Measurements from ENCODE around the gene ZNF784.

ZNF784 gene

GRCh38 chr19:55622242-55622969, 2.0 kb downstream of the ZNF784 start:
- in situ Hi-C loops (cut with MboI; ENCODE audit: low sequenced_read_pairs) = loop anchor here (10.0 kb wide), 1 partner anchor 108 kb away; no protein-coding TSS in a partner anchor

DNA sequence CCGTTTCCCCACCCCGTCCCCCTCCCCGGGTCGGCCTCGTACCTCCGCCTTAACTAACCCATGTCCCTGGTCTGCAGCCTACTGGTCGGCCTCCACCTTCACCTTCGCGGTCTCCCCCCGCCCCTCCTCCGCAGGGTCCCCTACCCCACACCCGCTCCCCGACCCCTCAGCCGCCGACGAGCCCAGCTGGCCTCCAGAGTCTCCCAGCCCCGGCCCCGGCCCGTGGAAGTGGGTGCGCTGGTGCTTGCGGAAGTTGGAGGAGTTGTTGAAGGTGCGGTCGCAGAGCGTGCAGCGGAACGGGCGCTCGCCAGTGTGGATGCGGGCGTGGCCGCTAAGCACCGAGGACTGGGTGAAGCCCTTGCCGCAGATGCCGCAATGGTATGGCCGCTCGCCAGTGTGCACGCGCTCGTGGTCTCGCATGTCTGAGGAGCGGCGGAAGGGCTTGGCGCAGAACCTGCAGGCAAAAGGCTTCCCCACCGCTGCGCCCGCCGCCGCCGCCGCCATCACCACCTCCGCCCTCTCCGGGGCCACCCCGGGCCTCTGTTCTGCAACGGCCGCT, 2.6 kb downstream of the ZNF784 start:
- in situ Hi-C loops (cut with MboI; ENCODE audit: low sequenced_read_pairs) = loop anchor here (10.0 kb wide), 1 partner anchor 107 kb away; no protein-coding TSS in a partner anchor

GRCh38 chr19:55621205-55621672, 3.1 kb downstream of the ZNF784 start:
- in situ Hi-C loops (cut with MboI; ENCODE audit: low sequenced_read_pairs) = loop anchor here (10.0 kb wide), 1 partner anchor 106 kb away; no protein-coding TSS in a partner anchor

- in situ Hi-C loops (cut with MboI; ENCODE audit: low sequenced_read_pairs) = loop anchor here (10.0 kb wide), 1 partner anchor 106 kb away; no protein-coding TSS in a partner anchor
Observed at GRCh38 chr19:55620410-55621204, 3.8 kb downstream of the ZNF784 start.

DNA sequence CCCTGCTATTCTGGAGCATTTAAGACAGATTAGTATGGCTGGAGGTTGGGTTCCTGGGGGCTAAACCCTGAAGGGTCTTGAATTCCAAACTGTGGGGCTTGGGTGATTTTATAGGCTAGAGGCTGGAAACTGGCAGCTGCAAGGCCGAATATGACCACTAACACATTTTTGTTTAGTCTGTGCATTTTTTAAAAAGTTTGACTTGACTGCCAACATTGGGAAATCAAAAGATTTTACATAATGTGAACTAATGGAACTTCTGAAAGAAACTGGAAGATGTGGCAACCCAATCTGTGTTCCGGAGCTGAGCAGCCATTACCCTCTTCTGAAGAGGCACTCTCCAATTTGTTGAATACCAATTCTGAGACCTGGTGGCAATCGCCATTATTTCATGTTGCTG, 5.1 kb downstream of the ZNF784 start:
- in situ Hi-C loops (cut with MboI; ENCODE audit: low sequenced_read_pairs) = no loop called here

DNA sequence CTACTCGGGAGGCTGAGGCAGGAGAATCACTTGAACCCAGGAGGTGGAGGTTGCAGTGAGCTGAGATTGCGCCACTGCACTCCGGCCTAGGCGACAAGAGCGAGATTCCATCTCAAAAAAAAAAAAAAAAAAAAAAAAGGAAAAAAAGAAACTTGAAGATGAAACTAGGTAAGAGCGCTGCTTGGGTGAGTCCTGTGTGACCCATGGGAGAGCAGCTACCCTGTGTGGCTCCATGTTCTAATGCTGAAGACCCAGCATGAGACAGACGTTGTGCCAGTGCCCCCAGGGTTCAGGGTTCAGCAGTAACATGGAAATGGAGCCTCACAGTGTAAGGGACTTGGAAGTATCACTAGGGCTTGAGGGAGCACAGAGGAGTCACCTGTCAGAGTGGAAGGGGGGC, 5.9 kb downstream of the ZNF784 start:
- in situ Hi-C loops (cut with MboI; ENCODE audit: low sequenced_read_pairs) = no loop called here

DNA sequence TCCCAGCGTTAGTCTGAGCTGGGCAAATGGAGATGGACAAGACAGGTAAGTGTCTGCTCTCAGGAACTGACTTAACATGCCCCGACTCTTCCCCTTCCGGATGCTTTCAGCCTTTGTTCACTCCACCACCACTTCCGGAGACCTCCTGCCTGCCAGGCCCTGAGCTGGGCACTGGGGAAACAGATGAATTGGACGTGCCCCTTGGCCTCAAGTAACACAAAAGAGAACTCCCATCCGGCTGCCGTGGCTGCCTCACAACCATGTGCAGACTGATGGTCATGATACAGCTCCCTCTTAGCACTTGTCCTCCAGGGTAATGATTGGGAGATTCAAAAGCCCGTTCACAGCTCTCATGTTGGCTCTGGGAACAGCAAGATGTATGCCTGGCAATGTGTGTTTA, 6.9 kb downstream of the ZNF784 start:
- in situ Hi-C loops (cut with MboI; ENCODE audit: low sequenced_read_pairs) = no loop called here

GRCh38 chr19:55616395-55616875, 7.9 kb downstream of the ZNF784 start:
- in situ Hi-C loops (cut with MboI; ENCODE audit: low sequenced_read_pairs) = no loop called here

GRCh38 chr19:55615543-55616394, 8.6 kb downstream of the ZNF784 start:
- in situ Hi-C loops (cut with MboI; ENCODE audit: low sequenced_read_pairs) = no loop called here

DNA sequence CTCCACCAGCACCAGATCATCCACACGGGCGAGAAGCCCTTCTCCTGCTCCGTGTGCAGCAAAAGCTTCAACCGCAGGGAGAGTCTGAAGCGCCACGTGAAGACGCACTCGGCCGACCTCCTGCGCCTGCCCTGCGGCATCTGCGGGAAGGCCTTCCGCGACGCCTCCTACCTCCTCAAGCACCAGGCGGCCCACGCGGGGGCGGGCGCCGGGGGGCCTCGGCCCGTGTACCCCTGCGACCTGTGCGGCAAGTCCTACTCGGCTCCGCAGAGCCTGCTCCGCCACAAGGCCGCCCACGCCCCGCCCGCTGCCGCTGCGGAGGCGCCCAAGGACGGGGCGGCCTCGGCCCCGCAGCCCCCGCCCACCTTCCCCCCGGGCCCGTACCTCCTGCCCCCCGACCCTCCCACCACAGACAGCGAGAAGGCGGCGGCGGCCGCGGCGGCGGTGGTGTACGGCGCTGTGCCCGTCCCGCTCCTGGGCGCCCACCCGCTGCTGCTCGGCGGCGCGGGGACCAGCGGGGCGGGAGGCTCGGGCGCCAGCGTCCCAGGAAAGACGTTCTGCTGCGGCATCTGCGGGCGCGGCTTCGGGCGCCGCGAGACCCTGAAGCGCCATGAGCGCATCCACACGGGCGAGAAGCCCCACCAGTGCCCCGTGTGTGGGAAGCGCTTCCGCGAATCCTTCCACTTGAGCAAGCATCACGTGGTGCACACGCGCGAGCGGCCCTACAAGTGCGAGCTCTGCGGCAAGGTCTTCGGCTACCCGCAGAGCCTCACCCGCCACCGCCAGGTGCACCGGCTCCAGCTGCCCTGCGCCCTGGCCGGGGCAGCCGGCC, 9.4 kb downstream of the ZNF784 start:
- in situ Hi-C loops (cut with MboI; ENCODE audit: low sequenced_read_pairs) = no loop called here

GRCh38 chr19:55613930-55614710, 10.2 kb downstream of the ZNF784 start:
- in situ Hi-C loops (cut with MboI; ENCODE audit: low sequenced_read_pairs) = no loop called here

DNA sequence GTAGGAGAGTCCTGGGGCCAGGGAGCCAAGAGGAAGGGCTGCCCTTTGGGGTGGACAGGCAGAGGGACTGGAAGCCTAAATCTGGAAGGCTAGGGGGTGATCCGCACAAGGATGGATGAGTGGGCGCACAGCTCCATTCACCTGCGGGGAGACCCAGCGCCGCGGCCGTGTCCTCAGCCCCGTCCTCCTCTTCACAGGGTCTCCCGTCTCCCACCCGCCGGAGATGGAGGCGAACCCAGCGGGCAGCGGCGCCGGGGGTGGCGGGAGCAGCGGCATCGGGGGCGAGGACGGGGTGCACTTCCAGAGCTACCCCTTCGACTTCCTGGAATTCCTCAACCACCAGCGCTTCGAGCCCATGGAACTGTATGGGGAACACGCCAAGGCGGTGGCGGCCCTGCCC, 11.0 kb downstream of the ZNF784 start:
- in situ Hi-C loops (cut with MboI; ENCODE audit: low sequenced_read_pairs) = no loop called here

- in situ Hi-C loops (cut with MboI; ENCODE audit: low sequenced_read_pairs) = no loop called here
Observed at GRCh38 chr19:55611983-55612645, 12.3 kb downstream of the ZNF784 start.

DNA sequence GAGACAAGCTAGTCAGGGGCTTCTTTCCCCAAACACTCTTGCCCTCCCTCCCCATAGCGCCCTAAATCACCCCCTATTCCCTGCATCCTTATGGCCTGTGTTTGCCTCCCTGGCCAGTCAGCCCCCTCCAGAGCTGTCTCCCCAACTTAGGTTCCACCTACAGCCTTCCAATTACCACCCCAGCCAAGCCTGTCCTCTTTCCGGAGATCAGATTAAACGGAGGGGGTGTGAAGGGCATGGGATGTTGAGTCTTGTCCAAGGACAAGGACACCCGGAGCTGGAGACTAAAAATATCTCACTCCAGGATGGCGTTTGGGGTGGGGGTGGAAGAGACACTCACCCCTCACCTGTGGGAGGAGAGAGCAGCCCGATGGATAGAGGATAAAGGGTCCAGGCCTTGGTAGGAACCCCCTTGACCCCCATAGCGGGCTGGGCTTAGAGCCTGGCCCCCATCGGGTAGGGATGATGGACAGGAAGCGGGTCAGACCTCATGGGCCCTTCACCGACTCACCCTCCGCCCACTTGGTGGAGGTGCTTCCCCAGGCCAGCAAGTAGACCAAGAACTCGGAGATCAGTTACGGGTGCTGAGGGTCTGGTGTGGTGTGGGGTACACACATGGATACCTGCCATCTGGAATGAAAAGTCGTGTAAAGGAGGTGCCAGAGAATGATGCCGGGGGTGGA, 12.9 kb downstream of the ZNF784 start:
- in situ Hi-C loops (cut with MboI; ENCODE audit: low sequenced_read_pairs) = no loop called here

DNA sequence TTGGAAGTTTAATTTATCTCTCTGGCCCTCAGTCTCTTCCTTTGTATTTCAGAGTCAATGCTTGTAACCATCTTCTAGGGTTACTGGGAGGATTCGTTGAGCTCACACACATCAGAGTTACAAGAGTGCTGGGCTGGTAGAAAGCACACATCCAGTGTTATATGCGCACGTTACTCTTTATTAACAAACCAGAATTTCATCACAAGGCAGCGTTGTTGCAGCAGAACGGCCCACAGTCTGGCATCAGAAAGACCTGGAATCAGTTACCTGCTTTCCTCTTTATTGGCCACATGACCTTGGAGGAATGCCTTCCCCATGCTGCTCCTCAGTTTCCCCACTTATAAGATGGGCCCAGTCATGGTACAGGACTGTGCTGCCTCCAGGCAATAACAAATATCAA, 15.0 kb downstream of the ZNF784 start:
- in situ Hi-C loops (cut with MboI; ENCODE audit: low sequenced_read_pairs) = no loop called here

- in situ Hi-C loops (cut with MboI; ENCODE audit: low sequenced_read_pairs) = no loop called here
Observed at GRCh38 chr19:55606817-55607216, 17.5 kb downstream of the ZNF784 start.

DNA sequence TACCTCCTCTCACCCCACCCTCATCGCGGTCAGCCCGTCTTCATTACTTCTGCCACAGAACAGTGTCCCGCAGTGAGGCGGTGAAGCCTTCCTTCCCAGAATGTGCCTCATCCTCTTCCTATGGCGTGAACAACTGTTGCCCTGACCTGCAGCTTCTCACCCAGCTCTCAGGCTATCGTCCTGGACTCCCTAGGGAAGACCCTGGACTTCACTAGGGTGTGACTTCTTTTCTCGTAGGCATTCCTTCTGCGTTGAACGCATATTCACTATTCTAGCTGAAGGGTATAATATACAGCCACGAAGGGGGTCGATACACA, 17.9 kb downstream of the ZNF784 start:
- in situ Hi-C loops (cut with MboI; ENCODE audit: low sequenced_read_pairs) = no loop called here
